B cell (primary cell): ENCODE results near the gene KCNN2.

Experiments used
- EZH2 ChIP-seq: IDR thresholded peaks from 2 replicates; pipeline ENCODE4 v1.6.1; 2012; ENCODE audit warnings: borderline replicate concordance, low read depth, mild to moderate bottlenecking, moderate library complexity, low read length; ENCODE audit not compliant: insufficient read depth, poor library complexity, severe bottlenecking
- TF ChIP-seq, protein P1 (sequence below): fragments of 200-600 bp; IDR thresholded peaks from one replicate; pipeline ENCODE4 v1.8.0; 2022; ENCODE audit warnings: antibody characterized with exemption, mild to moderate bottlenecking

DNA sequence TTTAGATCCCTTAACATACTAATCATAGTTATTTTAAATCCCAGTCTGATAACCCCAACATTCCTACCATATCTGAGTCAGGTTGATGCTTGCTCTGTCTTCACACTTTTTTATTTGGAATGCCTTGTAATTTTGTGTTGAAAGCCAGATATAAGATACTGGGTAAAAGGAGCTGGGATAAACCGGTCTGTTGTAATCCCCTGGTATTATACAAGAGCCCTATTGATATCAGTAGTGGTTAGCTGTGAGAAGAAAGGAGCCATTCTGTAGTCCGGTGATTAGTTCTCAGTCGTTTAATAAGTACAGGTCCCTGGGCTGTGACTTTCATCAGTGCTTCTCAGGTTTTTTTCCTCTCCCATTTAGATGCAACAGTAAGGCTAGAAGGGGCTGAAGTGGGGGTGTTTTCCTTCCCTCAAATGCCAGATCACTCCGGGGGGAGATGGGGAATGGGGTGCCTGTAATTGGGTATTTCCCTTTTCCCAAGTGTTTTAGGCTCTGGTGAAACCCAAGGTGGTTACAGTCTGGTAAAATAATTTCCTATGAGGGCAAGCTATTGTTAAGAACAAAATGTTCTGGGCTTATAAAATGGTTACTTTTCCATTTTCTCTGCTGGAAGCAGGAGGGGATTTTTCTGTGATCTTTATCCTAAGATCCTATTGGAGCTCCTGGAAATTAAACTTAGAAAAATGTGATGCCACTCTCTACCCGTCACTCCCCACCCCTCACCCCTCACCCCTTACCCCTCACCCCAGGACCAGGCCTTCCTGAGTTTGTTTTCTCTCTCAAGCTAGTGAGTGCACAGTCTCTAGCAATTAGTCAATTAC, 72.7 kb downstream of the KCNN2 start:
- TF ChIP-seq, protein P1, sequence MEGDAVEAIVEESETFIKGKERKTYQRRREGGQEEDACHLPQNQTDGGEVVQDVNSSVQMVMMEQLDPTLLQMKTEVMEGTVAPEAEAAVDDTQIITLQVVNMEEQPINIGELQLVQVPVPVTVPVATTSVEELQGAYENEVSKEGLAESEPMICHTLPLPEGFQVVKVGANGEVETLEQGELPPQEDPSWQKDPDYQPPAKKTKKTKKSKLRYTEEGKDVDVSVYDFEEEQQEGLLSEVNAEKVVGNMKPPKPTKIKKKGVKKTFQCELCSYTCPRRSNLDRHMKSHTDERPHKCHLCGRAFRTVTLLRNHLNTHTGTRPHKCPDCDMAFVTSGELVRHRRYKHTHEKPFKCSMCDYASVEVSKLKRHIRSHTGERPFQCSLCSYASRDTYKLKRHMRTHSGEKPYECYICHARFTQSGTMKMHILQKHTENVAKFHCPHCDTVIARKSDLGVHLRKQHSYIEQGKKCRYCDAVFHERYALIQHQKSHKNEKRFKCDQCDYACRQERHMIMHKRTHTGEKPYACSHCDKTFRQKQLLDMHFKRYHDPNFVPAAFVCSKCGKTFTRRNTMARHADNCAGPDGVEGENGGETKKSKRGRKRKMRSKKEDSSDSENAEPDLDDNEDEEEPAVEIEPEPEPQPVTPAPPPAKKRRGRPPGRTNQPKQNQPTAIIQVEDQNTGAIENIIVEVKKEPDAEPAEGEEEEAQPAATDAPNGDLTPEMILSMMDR: no peak
- TF ChIP-seq EZH2: no peak
